Smooth muscle cell (in vitro differentiated cells): Measurements from ENCODE around the gene IGFL4. TPM values are rescaled to one million over a fixed set of nuclear protein-coding genes. Genes with fewer than 3 reads are reported as not detected.

Experiments
- DNase-seq: peaks from one replicate; lab custom pipeline; 2025; ENCODE audit not compliant: unreplicated experiment; lab: John Stamatoyannopoulos, UW
- H2AFZ ChIP-seq: fragments of 200-600 bp; sonication (generic); 2 replicates; pipeline ENCODE4 v1.6.0; 2016; ENCODE audit warnings: antibody characterized with exemption, low read depth, mild to moderate bottlenecking
- H3F3A ChIP-seq: fragments of 200-600 bp; sonication (generic); 2 replicates; pipeline ENCODE4 v1.6.0; 2017; ENCODE audit warnings: antibody characterized with exemption, low read depth
- H3K27ac ChIP-seq: fragments of 200-600 bp; sonication (generic); 2 replicates; pipeline ENCODE4 v1.5.1; 2016; ENCODE audit warnings: low read depth, mild to moderate bottlenecking
- H3K27me3 ChIP-seq: fragments of 200-600 bp; sonication (generic); 2 replicates; pipeline ENCODE4 v1.6.1; 2016; ENCODE audit warnings: low read depth, mild to moderate bottlenecking
- H3K36me3 ChIP-seq: fragments of 200-600 bp; sonication (generic); 2 replicates; pipeline ENCODE4 v1.5.1; 2016; ENCODE audit warnings: low read depth
- H3K4me1 ChIP-seq: fragments of 200-600 bp; sonication (generic); 2 replicates; pipeline ENCODE4 v1.5.1; 2016; ENCODE audit warnings: low read depth
- H3K4me2 ChIP-seq: fragments of 200-600 bp; sonication (generic); 2 replicates; pipeline ENCODE4 v1.6.0; 2016; ENCODE audit warnings: mild to moderate bottlenecking
- H3K4me3 ChIP-seq: fragments of 200-600 bp; sonication (generic); 2 replicates; pipeline ENCODE4 v1.5.1; 2016; ENCODE audit warnings: mild to moderate bottlenecking
- H3K79me2 ChIP-seq: fragments of 200-600 bp; sonication (generic); 2 replicates; pipeline ENCODE4 v1.6.0; 2016; ENCODE audit warnings: low read depth, mild to moderate bottlenecking
- H3K9ac ChIP-seq: fragments of 200-600 bp; sonication (generic); 2 replicates; pipeline ENCODE4 v1.6.0; 2016; ENCODE audit warnings: low read depth
- H3K9me3 ChIP-seq: fragments of 200-600 bp; sonication (generic); replicated peaks from 2 replicates; pipeline ENCODE4 v1.5.1; 2016; ENCODE audit warnings: low read depth
- H4K20me1 ChIP-seq: fragments of 200-600 bp; sonication (generic); 2 replicates; pipeline ENCODE4 v1.6.0; 2016; ENCODE audit warnings: low read depth
- CTCF ChIP-seq: fragments of 200-600 bp; sonication (generic); IDR thresholded peaks from 2 replicates; pipeline ENCODE4 v1.5.1; 2017; ENCODE audit warnings: borderline replicate concordance, mild to moderate bottlenecking, antibody characterized with exemption; ENCODE audit not compliant: insufficient read depth, poor library complexity, severe bottlenecking
- WGBS: methylation state at CpG from one replicate; pipeline ENCODE4 v1.1.7; 2016; ENCODE audit warnings: low lambda C conversion rate; 5-methylcytosine and 5-hydroxymethylcytosine counted together
- polyA plus RNA-seq: library from polyadenylated mRNA; unstranded; fragments of >200 nt; fragmentation: Nextera tagmentation; extraction: Ambion mirVana; gene quantifications from 2 replicates; pipeline ENCODE4 v1.2.1, GENCODE V29; 2016
- total RNA-seq: library from RNA; depleted of rRNA; stranded (reverse); fragments of >200 nt; gene quantifications from 2 replicates; pipeline ENCODE4 v1.2.3, GENCODE V29; 2014

The IGFL4 gene
- total RNA-seq (0.45 and 0.85 TPM in 2 replicates), polyA plus RNA-seq (1.0 TPM in 1 of 2 replicates, not detected in the other)

GRCh38 chr19:46040952-46041500 is at the start of gene IGFL4:
TSS of gene IGFL4 (minus strand) at chr19:46041002. CDS start at chr19:46040962, 40 bp downstream.
- DNase-seq = no peak
- H3K27me3 ChIP-seq = no peaks in the 10 kb centered on the region
- no peak within 1 kb of the TSS for H3K4me2 ChIP-seq

GRCh38 chr19:46090444-46090843 is 49.6 kb upstream of the IGFL4 start:
- no peaks in the 10 kb centered on the region for H3K4me1 ChIP-seq
- no peak overlapping the region for H3K4me2 ChIP-seq
- H3K4me3 ChIP-seq = no peak overlapping the region
- 89% methylated on average over 5 of the region's 5 CpGs for WGBS
- H3F3A ChIP-seq = no peaks in the 10 kb centered on the region
- H3K79me2 ChIP-seq = no peaks in the 10 kb centered on the region
- no peaks in the 10 kb centered on the region for H3K36me3 ChIP-seq
- H4K20me1 ChIP-seq = no peaks in the 10 kb centered on the region
- TF ChIP-seq CTCF = no peak
- H3K27me3 ChIP-seq = no peaks in the 10 kb centered on the region
- peak overlapping the region; percentile 62 for H3K27ac ChIP-seq
- no peak overlapping the region for H2AFZ ChIP-seq
- no peak for DNase-seq
- no peak overlapping the region for H3K9ac ChIP-seq
- peaks cover 9% of the 10 kb centered on the region for H3K9me3 ChIP-seq

More at GRCh38 chr19:46040952-46041500, at the start of gene IGFL4:
- Histone ChIP-seq H3K4me3 (no peak within 1 kb of the TSS), H3K9ac (no peak within 1 kb of the TSS), H4K20me1 (no peaks in the 10 kb centered on the region), H2AFZ (no peak within 1 kb of the TSS), H3F3A (no peaks in the 10 kb centered on the region), H3K4me1 (no peaks in the 10 kb centered on the region), H3K27ac (no peak within 1 kb of the TSS), H3K36me3 (no peaks in the 10 kb centered on the region), H3K79me2 (no peaks in the 10 kb centered on the region), H3K9me3 (no peaks in the 10 kb centered on the region)
- WGBS = 81% methylated on average over 7 of the region's 7 CpGs
- TF ChIP-seq CTCF = no peak

GRCh38 chr19:46089432-46089831 is 48.6 kb upstream of the IGFL4 start:
- TF ChIP-seq CTCF = no peak
- no peak overlapping the region for H3K27ac ChIP-seq
- H3F3A ChIP-seq = no peaks in the 10 kb centered on the region
- 85% methylated on average over 1 of the region's 1 CpG for WGBS
- H3K4me2 ChIP-seq = no peak overlapping the region
- peaks cover 9% of the 10 kb centered on the region for H3K9me3 ChIP-seq
- no peaks in the 10 kb centered on the region for H3K36me3 ChIP-seq
- H3K4me1 ChIP-seq = no peaks in the 10 kb centered on the region
- no peak overlapping the region for H2AFZ ChIP-seq
- no peak overlapping the region for H3K4me3 ChIP-seq
- no peak overlapping the region for H3K9ac ChIP-seq
- no peak for DNase-seq
- no peaks in the 10 kb centered on the region for H4K20me1 ChIP-seq
- no peaks in the 10 kb centered on the region for H3K79me2 ChIP-seq
- H3K27me3 ChIP-seq = no peaks in the 10 kb centered on the region

- no peak for TF ChIP-seq CTCF
- Histone ChIP-seq H3K27me3 (no peaks in the 10 kb centered on the region), H3K9ac (no peak overlapping the region), H4K20me1 (no peaks in the 10 kb centered on the region), H3K79me2 (no peaks in the 10 kb centered on the region), H3K9me3 (peaks cover 9% of the 10 kb centered on the region), H3F3A (no peaks in the 10 kb centered on the region), H2AFZ (no peak overlapping the region), H3K4me2 (no peak overlapping the region), H3K4me1 (no peaks in the 10 kb centered on the region), H3K4me3 (no peak overlapping the region), H3K27ac (no peak overlapping the region), H3K36me3 (no peaks in the 10 kb centered on the region)
- DNase-seq = no peak
- WGBS = 89% methylated on average over 2 of the region's 2 CpGs
Observed at GRCh38 chr19:46088101-46088500, 47.3 kb upstream of the IGFL4 start.
